CD4-positive, alpha-beta T cell treated with Interleukin-6 at 100 ng/mL for 8 hours (primary cell): Measurements from ENCODE around the gene AGR3.
"Not testable (repeated sequence)": the region's sequence is repeated elsewhere in the genome, so short reads cannot be mapped to it uniquely, and the experiment has no call there.

Experiments used
- DNase-seq: peaks from one replicate; pipeline ENCODE4 v3.0.0-alpha.2; 2020; ENCODE audit warnings: mixed read lengths, low spot score

AGR3 gene

DNA sequence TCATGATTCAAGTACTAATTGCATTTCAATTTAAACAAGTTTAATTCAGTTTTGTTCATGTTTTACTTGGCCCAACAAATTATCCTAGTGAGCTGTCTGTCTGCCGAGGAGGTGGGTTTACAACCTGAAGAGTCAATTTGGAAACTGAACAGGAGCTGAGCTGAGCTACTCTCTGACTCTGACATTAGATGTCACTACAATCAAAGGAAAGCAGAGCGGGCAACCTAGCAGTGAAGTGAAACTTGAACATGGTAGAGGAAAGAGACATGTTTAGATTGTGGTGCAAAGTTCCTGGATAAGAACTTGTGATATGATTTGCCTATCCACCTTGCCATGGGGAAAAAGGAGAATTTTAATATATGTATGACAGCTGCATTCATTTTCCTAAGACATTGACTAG, 9.6 kb upstream of the AGR3 start:
- peak; percentile 36 for DNase-seq

DNA sequence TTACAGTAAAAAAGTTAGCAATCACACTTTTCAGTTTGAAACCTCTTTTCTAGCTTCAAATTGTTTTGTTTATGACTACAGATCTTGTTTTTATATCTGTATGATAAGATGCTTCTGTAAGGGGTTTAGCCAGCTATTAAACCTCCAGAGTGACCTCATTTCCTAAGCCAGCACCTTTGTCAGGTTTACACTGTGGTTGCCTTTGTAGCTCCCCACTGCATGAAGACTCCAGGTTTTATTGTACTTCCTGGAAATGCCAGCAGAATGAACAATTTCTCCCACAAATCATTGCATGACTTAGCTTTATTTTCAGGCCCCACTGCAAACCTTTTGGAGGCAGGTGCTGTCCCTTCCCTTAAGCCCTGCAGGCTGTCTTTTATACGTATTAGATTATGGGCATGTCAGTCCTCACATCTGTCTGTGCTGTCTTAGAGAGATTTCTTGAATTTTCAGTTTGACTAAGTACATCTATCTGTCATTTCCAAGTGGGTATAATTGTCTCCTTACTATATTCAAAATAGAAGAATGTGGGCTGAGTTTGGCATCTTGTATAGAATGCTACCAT, 8.2 kb upstream of the AGR3 start:
- DNase-seq, result no peak

DNA sequence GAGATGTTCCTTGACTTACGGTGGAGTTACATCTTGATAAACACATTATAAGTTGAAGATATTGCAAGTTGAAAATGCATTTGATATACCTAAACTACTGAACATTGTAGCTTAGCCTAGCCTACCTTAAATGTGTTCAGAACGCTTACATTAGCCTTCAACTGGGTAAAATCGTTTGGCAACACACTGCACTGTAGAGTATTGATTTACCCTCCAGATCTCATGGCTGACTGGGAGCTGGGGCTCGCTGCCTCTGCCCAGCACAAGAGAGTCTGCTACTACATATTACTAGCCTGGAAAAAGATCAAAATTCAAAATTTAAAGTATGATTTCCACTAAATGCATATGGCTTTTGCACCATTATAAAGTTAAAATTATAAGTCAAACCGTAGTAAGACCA, 7.5 kb upstream of the AGR3 start:
- DNase-seq, result no peak

DNA sequence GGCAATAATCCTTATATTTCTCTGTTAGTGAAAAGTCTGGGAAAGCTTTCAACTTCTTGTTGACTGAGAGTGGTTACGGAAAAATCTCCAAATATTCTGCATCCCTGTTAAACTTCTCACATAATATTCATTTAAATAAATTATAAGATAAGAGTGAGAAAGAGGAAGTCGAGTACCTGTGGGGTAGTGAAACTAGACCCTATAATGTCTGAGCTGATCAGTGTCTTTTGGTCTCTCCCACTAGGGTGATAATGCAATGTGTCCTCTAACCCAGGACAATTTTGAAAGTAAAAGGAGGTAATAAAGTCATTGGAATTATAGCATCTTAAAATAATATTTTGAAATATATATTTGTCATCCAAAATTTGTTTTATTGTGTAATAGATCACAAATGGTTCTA, 2.1 kb upstream of the AGR3 start:
- DNase-seq, result no peak

DNA sequence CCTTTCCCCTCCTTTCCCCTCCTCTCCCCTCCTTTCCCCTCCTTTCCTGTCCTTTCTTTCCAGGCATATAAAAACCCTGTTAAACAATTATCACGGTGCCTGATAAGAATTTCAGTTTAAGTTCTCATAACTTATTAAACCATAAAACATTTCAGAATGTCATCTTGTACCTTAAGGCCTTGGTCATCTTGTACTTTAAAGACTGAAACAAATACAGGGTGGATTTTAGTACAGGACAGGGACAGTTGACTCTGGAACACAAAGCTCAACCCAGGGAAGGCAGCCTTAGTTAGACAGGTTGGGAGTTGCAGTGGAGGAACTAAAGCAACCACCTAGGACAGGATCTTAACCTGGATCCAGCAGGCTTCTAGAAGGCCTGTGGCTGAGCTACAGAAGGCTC, 1.2 kb downstream of the AGR3 start:
- no peak for DNase-seq

DNA sequence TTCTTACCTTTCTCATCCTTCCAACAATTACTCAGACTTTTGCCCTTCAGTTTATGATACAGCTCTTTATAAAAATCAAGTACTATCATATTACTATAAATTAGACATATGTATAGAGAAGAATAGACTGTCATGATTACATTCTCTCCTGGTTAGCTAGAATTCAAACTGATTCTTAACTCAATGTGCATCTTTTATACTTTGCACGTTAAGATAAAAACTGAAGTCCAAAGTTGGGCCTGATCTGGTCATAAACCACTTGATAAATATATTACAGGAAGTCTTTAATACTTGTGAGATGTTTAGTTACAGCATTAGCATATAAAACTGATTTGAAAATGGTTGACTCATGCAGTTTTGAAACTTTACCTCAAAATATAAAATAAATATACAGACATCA, 2.6 kb downstream of the AGR3 start:
- no peak for DNase-seq

DNA sequence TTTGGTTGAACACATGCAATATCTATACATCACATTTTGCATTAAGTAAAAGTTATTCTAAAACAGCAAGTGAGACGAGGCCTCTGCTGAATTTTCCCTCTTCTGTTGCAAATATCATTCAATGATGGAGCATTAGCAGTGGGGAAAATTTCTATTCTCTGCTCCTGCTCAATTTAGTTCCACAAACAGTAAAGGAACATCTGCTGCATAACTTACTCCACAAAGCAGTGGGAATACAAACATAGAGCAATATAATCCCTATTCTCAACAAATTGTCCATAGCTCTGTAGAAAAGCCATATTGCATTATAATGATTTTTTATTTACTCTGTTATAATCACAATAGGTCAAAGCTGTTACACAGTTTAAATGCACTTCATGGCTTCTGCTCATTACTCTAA, 5.9 kb downstream of the AGR3 start:
- DNase-seq, result no peak

DNA sequence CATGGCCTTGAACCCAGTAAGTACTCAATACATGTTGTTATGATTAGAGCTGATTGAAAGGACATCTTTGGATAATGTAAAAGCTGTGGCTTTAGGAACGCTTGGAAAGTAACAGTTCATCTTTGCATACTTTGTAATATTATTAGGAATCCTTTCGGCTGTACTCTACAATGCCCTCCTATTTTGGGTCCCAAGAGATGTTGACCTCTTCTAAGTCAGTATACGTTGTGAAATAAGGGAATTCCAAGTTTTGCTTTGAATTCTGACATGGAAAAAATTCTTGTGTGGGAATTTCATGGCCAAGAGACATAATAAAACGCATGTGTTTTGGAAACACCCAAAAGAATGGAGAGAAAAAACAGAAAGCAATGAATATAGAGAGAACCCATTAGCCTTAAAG, 7.7 kb downstream of the AGR3 start:
- DNase-seq, result no peak

DNA sequence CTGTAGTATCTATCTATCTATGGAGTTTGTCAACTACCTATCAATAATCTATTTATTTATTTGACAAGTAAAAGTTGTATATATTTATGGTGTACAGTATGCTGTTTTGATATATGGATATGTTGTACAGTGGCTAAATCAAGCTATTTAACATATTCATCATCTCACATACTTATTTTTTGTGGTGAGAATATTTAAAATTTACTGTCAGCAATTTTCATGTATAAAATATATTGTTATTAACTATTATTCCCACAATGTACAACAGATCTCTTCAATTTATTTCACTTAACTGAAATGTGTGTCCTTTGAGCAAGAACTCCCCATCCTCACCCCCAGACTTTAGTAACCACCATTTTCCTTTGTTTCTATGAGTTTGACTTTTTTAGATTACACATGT, 14.5 kb downstream of the AGR3 start:
- no peak for DNase-seq

DNA sequence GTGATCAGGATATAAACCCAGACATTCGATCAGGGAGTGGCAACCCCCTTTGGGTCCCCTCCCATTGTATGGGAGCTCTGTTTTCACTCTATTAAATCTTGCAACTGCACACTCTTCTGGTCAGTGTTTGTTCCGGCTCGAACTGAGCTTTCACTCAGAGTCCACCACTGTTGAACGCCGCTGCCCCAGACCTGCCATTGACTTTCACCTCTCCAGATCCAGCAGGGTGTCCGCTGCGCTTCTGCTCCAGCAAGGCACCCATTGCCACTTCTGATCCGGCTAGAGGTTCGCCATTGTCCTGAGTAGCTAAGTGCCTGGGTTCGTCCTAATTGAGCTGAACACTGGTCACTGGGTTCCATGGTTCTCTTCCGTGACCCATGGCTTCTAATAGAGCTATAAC, 28.6 kb downstream of the AGR3 start:
- not testable (repeated sequence) for DNase-seq

DNA sequence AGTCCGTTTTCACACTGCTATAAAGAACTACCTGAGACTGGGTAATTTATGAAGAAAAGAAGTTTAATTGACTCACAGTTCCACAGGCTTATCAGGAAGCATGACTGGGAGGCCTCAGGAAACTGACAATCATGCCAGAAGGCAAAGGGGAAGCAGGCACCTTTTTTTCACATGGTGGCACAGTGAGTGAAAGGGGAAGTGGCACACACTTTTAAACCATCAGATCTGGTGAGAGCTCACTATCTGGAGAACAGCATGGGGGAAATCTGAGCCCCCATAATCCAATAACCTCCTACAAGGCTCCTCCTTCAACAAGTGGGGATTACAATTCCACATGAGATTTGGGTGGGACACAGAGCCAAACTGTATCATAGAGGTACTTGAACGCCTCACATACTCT, 30.0 kb downstream of the AGR3 start:
- no peak for DNase-seq

DNA sequence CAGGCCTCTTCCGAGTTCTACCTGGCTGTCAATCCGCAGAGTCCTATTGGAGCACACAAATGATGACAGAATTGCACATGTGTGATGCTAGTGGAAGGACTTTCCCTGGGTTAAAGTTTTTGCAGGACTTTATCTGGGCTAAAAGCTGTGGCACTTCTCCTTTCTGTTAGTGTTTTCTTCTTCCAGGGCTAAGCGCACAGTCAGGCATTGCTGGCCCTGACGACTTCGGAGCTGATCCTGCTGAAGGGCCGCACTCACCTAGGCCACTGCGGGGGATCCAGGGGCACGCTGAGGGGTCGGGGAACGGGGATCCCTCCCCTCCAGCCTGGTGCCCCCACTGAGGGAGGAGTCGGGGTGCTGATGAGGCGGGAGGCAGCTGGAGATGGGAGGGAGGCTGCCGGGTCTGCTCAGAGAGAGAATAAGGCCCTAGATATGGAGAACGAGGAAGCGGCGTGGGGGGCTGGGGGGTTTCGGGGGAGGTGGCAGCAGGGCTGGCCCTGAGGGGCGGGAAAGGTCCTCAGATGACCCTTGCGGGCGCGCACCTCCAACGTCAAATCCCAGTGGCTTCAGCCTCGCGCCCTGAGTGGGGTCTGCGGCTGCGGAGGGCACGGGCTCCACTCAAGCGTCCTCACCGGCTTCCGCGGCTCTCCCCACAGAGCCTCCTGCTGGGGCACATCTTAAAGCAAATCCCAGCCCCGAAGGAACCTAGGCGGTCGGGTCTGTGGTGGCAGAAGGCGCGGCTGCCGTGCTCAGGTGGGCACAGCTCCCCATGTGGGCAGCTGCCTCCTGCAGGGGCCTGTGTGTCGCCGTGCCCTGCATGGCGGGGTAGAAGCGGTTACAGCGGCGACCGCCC, 30.9 kb downstream of the AGR3 start:
- DNase-seq, result no peak

DNA sequence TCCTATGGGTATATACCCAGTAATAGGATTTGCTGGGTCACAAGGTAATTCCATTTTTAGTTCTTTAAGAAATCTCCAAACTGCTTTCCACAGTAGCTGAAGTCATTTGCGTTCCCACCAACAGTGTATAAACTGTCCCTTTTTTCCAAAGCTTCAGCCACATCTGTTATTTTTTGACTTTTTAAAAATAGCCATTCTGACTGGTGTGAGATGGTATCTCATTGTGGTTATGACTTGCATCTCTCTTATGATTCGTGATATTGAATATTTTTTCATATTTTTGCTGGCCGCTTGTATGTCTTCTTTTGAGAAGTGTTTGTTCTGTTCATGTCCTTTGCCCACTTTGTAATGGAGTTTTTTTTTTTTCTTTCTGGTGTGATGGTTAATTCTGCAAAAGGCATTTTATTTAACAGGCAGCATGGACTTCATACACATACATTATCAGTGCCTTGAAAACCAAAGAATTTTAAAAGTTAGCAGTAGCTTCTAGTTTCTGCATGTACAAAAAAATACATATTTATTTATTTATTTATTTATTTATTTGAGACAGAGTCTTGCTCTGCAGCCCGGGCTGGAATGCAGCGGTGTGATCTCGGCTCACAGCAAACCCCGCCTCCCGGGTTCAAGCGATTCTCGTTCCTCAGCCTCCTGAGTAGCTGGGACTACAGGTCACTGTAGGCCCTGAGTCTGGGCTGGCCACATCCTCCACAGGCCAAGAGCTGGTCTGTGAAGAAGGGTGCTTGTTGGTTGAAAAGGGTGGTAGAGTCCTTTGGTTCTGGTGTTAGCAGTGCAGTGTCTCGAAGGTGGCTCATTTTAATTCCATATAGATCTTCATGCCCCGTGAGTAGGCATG, 32.3 kb downstream of the AGR3 start:
- DNase-seq, result no peak

DNA sequence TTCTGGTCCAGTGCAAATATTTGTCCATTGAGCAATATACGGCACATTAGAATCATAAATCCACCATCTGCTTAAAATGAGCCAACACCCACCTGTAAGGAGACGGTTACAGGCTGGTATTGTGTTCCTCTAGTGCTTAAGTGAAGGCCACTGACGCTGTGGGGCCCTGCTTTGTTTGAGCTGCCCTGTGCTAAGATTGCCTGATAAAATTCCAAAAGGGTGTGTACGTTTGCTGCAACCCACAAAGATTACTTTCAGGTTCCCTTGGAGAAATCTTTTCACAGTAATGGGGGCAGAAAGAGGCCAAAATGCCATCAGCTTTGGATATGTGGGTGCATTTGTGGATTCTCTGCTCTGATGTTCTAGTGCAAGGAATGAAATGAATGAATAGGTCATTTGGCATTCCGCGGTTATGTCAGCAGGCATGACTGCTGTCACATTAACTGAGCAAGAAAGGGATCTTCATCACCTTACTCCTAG, 34.4 kb downstream of the AGR3 start:
- DNase-seq, result no peak

DNA sequence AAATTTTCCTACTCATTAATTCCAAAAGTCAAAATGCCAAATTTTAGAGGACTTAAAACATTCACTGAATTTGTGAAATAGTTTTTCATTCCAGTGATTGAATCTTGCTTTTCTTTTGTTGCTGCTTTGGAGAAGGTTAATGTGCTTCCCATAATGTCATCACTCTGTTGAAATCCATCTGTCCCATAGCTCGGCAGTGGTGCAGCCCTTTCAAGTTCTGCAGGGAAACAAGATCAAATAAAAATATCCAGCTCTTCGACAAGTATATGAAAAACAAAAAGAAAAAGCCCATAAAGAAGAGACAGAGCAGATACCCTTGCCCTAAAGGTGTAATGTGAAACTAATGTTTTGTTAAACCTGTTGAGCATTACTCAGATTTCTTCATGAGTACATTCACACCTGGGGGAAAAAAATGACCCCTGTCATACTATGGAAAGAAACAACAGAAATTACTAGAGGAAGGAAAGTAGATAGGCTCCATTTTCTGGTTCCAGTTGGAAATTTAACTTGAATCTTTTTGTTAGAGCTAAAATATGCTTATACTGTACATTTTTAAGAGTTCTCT, 35.1 kb downstream of the AGR3 start:
- no peak for DNase-seq

DNA sequence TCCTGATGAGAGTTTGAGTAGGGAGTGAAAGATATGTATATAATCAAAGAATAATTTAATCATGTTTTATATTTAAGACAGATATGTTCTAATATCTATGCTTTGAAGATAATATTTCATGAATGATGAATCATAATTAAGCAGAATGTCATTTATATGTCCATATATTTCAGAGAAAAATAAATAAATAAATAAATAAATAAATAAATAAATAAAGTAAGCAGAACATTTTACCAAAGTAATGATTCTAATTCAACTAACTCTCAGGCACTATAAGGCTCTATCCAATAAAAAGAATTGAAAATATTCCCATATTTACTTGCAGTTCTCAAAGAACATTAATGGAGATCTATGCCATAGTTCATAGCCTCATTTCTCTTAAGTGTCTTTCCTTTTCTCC, 36.0 kb downstream of the AGR3 start:
- DNase-seq, result no peak

DNA sequence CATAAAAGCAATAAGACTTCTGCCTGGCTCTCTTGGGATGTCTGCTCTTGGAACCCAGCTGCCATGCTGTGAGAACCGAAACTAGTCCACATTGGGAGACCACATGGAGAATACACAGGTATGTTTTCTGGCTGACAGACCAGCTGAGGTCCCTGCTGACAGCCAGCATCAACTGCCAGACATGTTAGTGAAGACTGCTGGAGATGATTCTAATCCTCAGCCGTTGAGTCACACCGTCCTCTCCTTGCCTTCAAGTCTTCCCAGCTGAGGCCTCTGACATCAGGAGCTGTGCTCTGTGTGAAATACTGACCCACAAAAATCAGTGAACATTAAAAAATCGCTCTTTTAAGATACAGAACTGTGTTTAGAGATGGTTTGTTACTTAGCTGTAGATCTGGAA, 40.1 kb downstream of the AGR3 start:
- no peak for DNase-seq

DNA sequence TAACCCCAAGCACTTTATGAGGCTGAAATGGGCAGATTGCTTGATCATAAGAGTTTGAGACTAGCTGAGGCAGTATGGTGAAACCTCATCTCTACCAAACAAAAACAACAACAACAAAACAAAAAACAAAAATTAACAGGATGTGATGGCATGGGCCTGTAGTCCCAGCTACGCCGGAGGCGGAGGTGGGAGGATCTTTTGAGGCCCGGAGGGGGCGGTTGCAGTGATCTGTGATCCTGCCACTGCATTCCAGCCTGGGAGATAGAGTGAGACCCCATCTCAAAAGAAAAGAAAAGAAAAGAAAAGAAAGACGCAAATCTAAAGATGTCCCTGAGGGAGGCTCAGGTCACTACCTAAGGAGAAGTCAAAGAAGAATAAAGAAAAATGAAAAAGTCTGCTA, 41.7 kb downstream of the AGR3 start:
- no peak for DNase-seq

DNA sequence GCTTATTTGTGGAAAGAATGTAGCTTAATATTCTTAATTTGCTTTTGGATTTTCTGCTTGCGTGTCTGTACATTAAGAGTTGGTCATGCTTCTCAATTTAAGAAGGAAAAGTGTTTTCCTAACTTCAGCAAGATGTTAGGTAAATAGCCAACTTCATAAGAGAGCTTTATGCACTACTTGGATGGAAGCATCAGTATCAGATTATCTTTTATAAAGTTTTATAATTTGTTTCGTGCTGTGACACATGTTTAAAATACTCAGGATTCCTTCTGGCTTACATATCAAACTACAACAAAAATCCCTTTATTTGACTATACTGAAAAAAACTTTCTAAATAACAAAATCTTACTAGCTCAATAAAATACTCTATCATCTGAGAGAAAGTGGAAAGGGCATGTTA, 42.1 kb downstream of the AGR3 start:
- no peak for DNase-seq

DNA sequence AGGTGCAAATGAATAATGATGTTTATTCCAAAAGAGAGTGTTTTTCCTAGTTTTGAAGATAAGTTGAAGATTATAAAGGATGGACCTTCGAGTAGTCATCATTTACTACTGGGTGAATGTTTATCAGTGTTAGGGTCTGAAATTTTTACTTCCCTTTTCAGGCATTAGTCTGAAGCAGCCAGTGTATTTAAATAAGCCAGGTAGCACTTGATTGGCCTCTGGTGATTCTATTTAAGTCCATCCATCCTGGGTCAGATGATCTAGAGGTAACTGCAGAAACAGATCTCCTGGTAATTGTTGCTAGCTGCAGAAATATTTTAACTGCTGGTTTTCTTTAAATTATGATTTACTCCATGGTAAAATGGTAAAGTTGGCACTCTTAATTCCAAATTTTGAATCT, 42.9 kb downstream of the AGR3 start:
- DNase-seq, result no peak

DNA sequence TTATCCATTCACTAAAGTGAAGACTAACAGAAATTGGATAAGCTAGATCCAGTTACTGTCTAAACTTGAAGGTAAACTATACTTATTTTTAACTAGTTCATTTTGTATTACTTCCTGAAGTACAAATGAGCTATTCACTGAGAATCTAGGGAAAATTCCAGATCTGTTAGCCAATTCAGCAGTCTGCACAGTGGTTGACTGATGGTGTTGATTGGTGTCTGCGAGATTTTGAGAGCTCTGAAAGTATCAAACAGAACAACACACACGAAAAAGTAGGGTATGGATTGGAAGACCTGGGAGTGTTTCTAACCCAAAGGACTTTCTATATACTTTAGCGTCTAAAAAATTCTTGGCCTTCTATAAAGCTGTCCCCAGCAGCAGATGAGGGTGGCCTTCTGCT, 43.4 kb downstream of the AGR3 start:
- no peak for DNase-seq

DNA sequence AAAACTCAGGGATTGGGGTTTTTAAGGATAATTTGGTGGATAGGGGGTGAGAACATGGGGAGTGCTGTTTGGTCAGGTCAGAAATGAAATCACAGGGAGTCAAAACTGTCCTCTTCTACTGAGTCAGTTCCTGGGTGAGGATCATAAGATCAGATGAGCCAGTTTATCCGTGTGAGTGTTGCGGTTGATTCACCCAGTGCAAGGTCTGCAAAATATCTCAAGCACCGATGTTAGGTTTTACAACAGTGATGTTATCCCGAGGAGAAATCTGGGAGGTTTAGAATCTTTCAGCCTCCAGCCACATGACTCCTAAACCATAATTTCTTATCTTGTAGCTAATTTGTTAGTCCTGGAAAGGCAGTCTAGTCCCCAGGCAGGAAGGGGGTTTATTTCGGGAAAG, 45.3 kb downstream of the AGR3 start:
- DNase-seq, result no peak

DNA sequence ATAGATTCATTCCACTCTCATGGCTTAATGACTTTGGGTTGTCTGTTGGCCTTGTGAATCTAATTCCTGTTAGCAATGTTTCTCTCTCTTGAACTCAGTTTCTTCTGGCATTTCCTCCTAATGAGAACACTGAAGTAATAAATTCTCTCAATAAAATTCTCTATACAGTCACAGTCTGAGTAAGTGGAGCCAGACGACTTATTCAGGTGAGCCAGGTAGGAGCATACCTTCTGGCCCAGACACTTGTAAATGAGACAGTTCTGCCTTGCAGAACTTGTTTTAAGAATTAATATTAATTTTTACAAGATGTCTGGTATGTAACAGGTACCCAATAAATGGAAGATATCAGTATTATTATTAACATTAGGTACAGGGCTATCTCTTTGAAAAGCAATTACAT, 48.4 kb downstream of the AGR3 start:
- DNase-seq, result no peak
